GM23338 (cell line): ENCODE results near the gene RELB. TPM values are rescaled to one million over a fixed set of nuclear protein-coding genes. Genes with fewer than 3 reads are reported as not detected.

Experiments used
- ATAC-seq: fragments of 200-7000 bp; cut with Tn5 transposase; 3 replicates; pipeline ENCODE4 v1.9.1; 2020
- DNase-seq: peaks from one replicate; pipeline ENCODE4 v3.0.0-alpha.2; 2015; ENCODE audit warnings: low spot score
- H2AFZ ChIP-seq: fragments of 200-600 bp; sonication (generic); 2 replicates; pipeline ENCODE4 v1.8.0; 2016; ENCODE audit warnings: antibody characterized with exemption, mild to moderate bottlenecking, moderate library complexity
- H3F3A ChIP-seq: fragments of 200-600 bp; sonication (generic); replicated peaks from 2 replicates; pipeline ENCODE4 v1.8.0; 2017; ENCODE audit warnings: antibody characterized with exemption, mixed run types, low read depth
- H3K27ac ChIP-seq: fragments of 200-600 bp; sonication (generic); 2 replicates; pipeline ENCODE4 v1.6.1; 2016; ENCODE audit warnings: low read depth
- H3K27me3 ChIP-seq: fragments of 200-600 bp; sonication (generic); 2 replicates; pipeline ENCODE4 v1.8.0; 2016; ENCODE audit warnings: mild to moderate bottlenecking, mixed run types, moderate library complexity; ENCODE audit not compliant: insufficient read depth
- H3K36me3 ChIP-seq: fragments of 200-600 bp; sonication (generic); 2 replicates; pipeline ENCODE4 v1.8.0; 2016; ENCODE audit warnings: mild to moderate bottlenecking; ENCODE audit not compliant: insufficient read depth
- H3K4me1 ChIP-seq: fragments of 200-600 bp; sonication (generic); 2 replicates; pipeline ENCODE4 v1.8.0; 2016; ENCODE audit warnings: mild to moderate bottlenecking, moderate library complexity; ENCODE audit not compliant: insufficient read depth
- H3K4me2 ChIP-seq: fragments of 200-600 bp; sonication (generic); 2 replicates; pipeline ENCODE4 v1.7.1; 2017; ENCODE audit warnings: mixed run types
- H3K4me3 ChIP-seq: fragments of 200-600 bp; sonication (generic); 2 replicates; pipeline ENCODE4 v1.6.1; 2016; ENCODE audit warnings: mixed run types
- H3K79me2 ChIP-seq: fragments of 200-600 bp; sonication (generic); replicated peaks from 2 replicates; pipeline ENCODE4 v1.8.0; 2017; ENCODE audit warnings: mild to moderate bottlenecking; ENCODE audit not compliant: insufficient read depth
- H3K9me2 ChIP-seq: fragments of 200-600 bp; sonication (generic); 2 replicates; pipeline ENCODE4 v1.8.0; 2017; ENCODE audit not compliant: insufficient read depth
- H4K20me1 ChIP-seq: fragments of 200-600 bp; sonication (generic); replicated peaks from 2 replicates; pipeline ENCODE4 v1.8.0; 2017; ENCODE audit warnings: mild to moderate bottlenecking; ENCODE audit not compliant: insufficient read depth
- H3K27ac Mint-ChIP-seq: 2 replicates; pipeline ENCODE4 v1.8.0; 2020; ENCODE audit warnings: inconsistent platforms, mild to moderate bottlenecking, moderate library complexity, mixed read lengths
- H3K27me3 Mint-ChIP-seq: 3 replicates; pipeline ENCODE4 v1.8.0; 2022; ENCODE audit warnings: low read depth, mild to moderate bottlenecking, moderate library complexity, mixed read lengths, inconsistent platforms; ENCODE audit not compliant: insufficient read depth, poor library complexity
- H3K36me3 Mint-ChIP-seq: 3 replicates; pipeline ENCODE4 v1.8.0; 2021; ENCODE audit warnings: low read depth, mild to moderate bottlenecking, inconsistent platforms, moderate library complexity, mixed read lengths
- H3K4me1 Mint-ChIP-seq: 3 replicates; pipeline ENCODE4 v1.8.0; 2020; ENCODE audit warnings: mild to moderate bottlenecking, inconsistent platforms, mixed read lengths
- H3K4me3 Mint-ChIP-seq: 3 replicates; pipeline ENCODE4 v1.8.0; 2021; ENCODE audit warnings: moderate library complexity, mild to moderate bottlenecking, inconsistent platforms, mixed read lengths
- H3K9me3 Mint-ChIP-seq: 3 replicates; pipeline ENCODE4 v1.8.0; 2020; ENCODE audit warnings: moderate library complexity, mild to moderate bottlenecking, inconsistent platforms, mixed read lengths
- CREB1 ChIP-seq: fragments of 250-450 bp; sonication (Bioruptor Pico); IDR thresholded peaks from 2 replicates; pipeline ENCODE4 v1.5.0; 2020; ENCODE audit warnings: low read depth, mild to moderate bottlenecking, moderate library complexity
- CTCF ChIP-seq, 2 experiments: fragments of 200-600 bp in 1 of 2; sonication (generic) in 1 of 2; conservative IDR thresholded peaks; 2 replicates each; pipeline versions ENCODE4 v1.5.1 to v1.6.1; 2016 to 2017; ENCODE audit warnings: antibody characterized with exemption in 2 of 2, low read depth in 2 of 2, mild to moderate bottlenecking in 2 of 2, moderate library complexity in 1 of 2
- ETS1 ChIP-seq: IDR thresholded peaks from 2 replicates; pipeline ENCODE4 v1.6.1; 2016; ENCODE audit warnings: antibody characterized with exemption
- EZH2 ChIP-seq: fragments of 200-600 bp; sonication (generic); IDR thresholded peaks from one replicate; pipeline ENCODE4 v1.8.0; 2017; ENCODE audit warnings: antibody characterized with exemption, mild to moderate bottlenecking, low read depth; ENCODE audit not compliant: unreplicated experiment
- EZH2phosphoT487 ChIP-seq: fragments of 200-600 bp; sonication (generic); IDR thresholded peaks from one replicate; pipeline ENCODE4 v1.8.1; 2018; ENCODE audit warnings: antibody characterized with exemption; ENCODE audit not compliant: unreplicated experiment
- JUNB ChIP-seq: IDR thresholded peaks from one replicate; pipeline ENCODE4 v1.6.1; 2016; ENCODE audit warnings: antibody characterized with exemption; ENCODE audit not compliant: unreplicated experiment
- NANOG ChIP-seq: IDR thresholded peaks from 2 replicates; pipeline ENCODE4 v1.6.1; 2016; ENCODE audit warnings: antibody characterized with exemption, borderline replicate concordance
- POLR2AphosphoS5 ChIP-seq: IDR thresholded peaks from 2 replicates; pipeline ENCODE4 v1.6.1; 2016; ENCODE audit warnings: antibody characterized with exemption, low read depth
- REST ChIP-seq: IDR thresholded peaks from one replicate; pipeline ENCODE4 v1.6.1; 2018; ENCODE audit warnings: antibody characterized with exemption; ENCODE audit not compliant: unreplicated experiment
- STAT1 ChIP-seq: IDR thresholded peaks from one replicate; pipeline ENCODE4 v1.6.1; 2016; ENCODE audit warnings: antibody characterized with exemption; ENCODE audit not compliant: unreplicated experiment
- ZNF114 ChIP-seq: fragments of 250-450 bp; sonication (Bioruptor Pico); IDR thresholded peaks from 2 replicates; pipeline ENCODE4 v1.5.0; 2020; ENCODE audit warnings: mild to moderate bottlenecking, moderate library complexity
- ZNF331 ChIP-seq: fragments of 250-450 bp; sonication (Bioruptor Pico); IDR thresholded peaks from 2 replicates; pipeline ENCODE4 v1.5.0; 2020; ENCODE audit warnings: low read depth, mild to moderate bottlenecking, moderate library complexity
- ZNF462 ChIP-seq: fragments of 250-450 bp; sonication (Bioruptor Pico); IDR thresholded peaks from 2 replicates; pipeline ENCODE4 v1.5.0; 2020; ENCODE audit warnings: mild to moderate bottlenecking, moderate library complexity
- polyA plus RNA-seq: library from polyadenylated mRNA; unstranded; fragments of >200 nt; fragmentation: Nextera tagmentation; extraction: Ambion mirVana; gene quantifications from 2 replicates; pipeline ENCODE4 v1.2.1, GENCODE V29; 2016
- total RNA-seq: library from RNA; depleted of rRNA; stranded (reverse); fragments of >200 nt; shearing (Covaris generic); gene quantifications from 2 replicates; pipeline ENCODE4 v1.2.3, GENCODE V29; 2014

Gene RELB
- total and polyA plus RNA-seq, 2 experiments from 2014 or later: 7.9 to 13.1 TPM

GRCh38 chr19:45049073-45049736 is 47.9 kb downstream of the RELB start:
- Mint-ChIP-seq H3K27me3 (peaks cover 5% of the 10 kb centered on the region), H3K4me3 (no peak overlapping the region), H3K27ac (peak overlapping the region; percentile 47; the same call in 1 of the 2 replicates), H3K9me3 (no peaks in the 10 kb centered on the region), H3K4me1 (no peaks in the 10 kb centered on the region), H3K36me3 (peaks cover 48% of the 10 kb centered on the region)
- H3F3A ChIP-seq: 0 out of 2 replicates have a peak, but pooled peaks cover 4% of the 10 kb centered on the region
- peaks cover 37% of the 10 kb centered on the region; the same call in 1 of the 2 replicates for H4K20me1 ChIP-seq
- TF ChIP-seq ZNF331 (CRISPR knock-in tag): no peak
- no peak for TF ChIP-seq JUNB
- TF ChIP-seq EZH2: no peak
- TF ChIP-seq STAT1: no peak
- no peak for TF ChIP-seq ZNF462 (CRISPR knock-in tag)
- no peak for TF ChIP-seq CTCF (conservative IDR thresholded peaks at IDR 0.05; ENCODE audit: low read depth in 2 of 2)
- no peak for TF ChIP-seq REST
- no peak for TF ChIP-seq POLR2AphosphoS5
- TF ChIP-seq ZNF114: no peak
- no peak for TF ChIP-seq NANOG
- TF ChIP-seq ETS1: no peak
- TF ChIP-seq EZH2phosphoT487: no peak
- no peak for TF ChIP-seq CREB1 (CRISPR knock-in tag)
- H3K79me2 ChIP-seq: peaks cover 70% of the 10 kb centered on the region
- H3K36me3 ChIP-seq: 0 out of 2 replicates have a peak, but pooled peaks cover 4% of the 10 kb centered on the region
- peak overlapping the region; percentile 47 for H3K27ac ChIP-seq
- no peak overlapping the region for H2AFZ ChIP-seq
- DNase-seq: no peak
- no peak overlapping the region for H3K4me2 ChIP-seq
- H3K27me3 ChIP-seq: no peaks in the 10 kb centered on the region
- H3K4me1 ChIP-seq: no peaks in the 10 kb centered on the region
- no peaks in the 10 kb centered on the region for H3K9me2 ChIP-seq
- no peak; the same call in 2 of the 3 replicates for ATAC-seq
- H3K4me3 ChIP-seq: no peak overlapping the region
